ENCODE results near the gene CTBP1.

Gene CTBP1

DNA sequence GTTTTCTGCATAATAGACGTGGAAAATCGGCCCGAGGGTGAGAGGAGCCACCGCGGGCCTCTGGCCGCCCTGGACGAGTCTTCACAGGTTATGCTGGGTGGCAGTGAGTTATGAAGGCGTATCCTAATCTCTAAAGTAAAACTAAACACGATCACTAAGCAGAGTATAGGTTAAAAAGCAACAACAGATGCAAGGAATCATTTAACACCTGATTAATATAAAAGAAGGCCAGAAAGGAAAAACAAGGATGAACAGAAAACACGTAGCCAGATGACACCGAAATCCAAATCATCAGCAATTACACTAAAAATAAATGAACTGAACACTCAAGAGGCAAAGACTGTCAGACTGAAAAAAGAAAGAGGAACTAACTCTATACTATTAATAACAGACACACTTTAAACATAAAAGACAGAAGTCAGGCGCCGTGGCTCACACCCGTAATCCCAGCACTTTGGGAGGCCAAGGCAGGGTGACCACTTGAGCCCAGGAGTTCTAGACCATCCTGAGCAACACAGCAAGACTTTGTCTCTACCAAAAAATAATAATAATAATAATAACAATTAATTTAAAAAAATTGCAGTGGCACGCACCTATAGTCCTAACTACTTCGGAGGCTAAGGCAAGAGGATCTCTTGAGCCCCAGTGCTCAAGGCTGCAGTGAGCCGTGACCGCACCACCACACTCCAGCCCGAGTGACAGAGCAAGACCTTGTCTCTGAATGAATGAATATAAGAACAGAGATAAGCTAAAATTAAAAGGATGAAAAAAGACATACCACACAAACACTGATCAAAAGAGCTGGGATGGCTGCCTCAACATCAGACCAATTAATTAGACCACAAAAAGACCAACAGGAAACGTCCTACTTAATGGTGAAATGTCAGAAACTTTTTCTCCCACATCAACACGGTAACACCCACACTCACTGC is 30.0 kb downstream of the CTBP1 start:
- no peaks in the 10 kb centered on the region for H3K9me3 Mint-ChIP-seq
- H3K4me1 Mint-ChIP-seq, result peaks cover 42% of the 10 kb centered on the region
- DNase-seq (ENCODE audit: low spot score in 2 of 2) (no peak), ATAC-seq (no peak)
- H3K4me3 Mint-ChIP-seq, result peak overlapping the region; percentile 65
- H3K27ac Mint-ChIP-seq, result peak overlapping the region; percentile 87
- peaks cover 65% of the 10 kb centered on the region for H3K36me3 Mint-ChIP-seq

DNA sequence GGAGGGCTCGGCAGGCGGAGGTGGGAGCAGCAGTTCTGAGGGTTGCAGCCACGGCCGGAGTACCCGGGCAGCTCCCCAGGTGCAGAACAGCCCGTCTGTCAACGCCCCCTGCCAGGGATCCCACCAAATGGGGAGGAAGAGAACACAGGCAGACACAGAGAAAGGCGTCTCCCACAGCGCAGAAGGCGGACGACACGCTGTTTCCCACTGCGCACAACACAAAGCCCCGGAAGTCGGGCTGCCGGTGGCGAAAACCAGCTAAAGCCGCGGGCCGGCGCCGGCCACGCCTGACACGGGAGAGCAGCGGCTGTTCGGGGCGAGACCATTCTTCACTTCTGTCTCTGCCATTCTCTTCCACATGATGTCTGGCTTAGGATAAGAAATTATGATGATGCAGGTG is 31.6 kb downstream of the CTBP1 start:
- H3K27ac Mint-ChIP-seq, result peak overlapping the region; percentile 87
- peaks cover 40% of the 10 kb centered on the region for H3K4me1 Mint-ChIP-seq
- H3K4me3 Mint-ChIP-seq, result peak overlapping the region; percentile 65
- ATAC-seq (no peak), DNase-seq (ENCODE audit: low spot score in 2 of 2) (no peak)
- no peaks in the 10 kb centered on the region for H3K9me3 Mint-ChIP-seq
- peaks cover 74% of the 10 kb centered on the region for H3K36me3 Mint-ChIP-seq

DNA sequence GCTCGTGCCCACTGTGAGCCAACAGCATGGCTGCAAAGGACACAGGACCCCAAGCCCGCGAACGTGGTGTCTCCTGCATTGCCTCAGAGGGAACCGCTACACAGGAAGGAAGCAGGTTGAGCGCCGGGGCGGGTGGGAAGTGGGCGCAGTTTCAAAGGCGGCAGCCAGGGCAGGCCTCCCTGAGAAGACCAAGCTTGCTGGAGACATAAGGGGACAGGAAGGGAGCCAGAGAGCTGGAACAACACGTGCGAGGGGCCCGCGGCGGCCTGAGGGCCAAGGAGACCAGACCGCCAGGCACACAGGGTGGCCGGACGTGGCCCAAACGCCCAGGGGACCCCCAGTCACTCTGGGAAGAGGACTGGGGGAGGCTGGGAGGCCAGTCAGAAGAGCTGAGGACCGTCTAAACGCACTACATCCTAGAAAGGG is 32.0 kb downstream of the CTBP1 start:
- H3K4me1 Mint-ChIP-seq, result peaks cover 39% of the 10 kb centered on the region
- peaks cover 76% of the 10 kb centered on the region for H3K36me3 Mint-ChIP-seq
- H3K4me3 Mint-ChIP-seq, result peak overlapping the region; percentile 65
- peak; percentile 87 for ATAC-seq
- peak; percentile 49 to 81 for DNase-seq (ENCODE audit: low spot score in 2 of 2)
- H3K27ac Mint-ChIP-seq, result peak overlapping the region; percentile 87
- no peaks in the 10 kb centered on the region for H3K9me3 Mint-ChIP-seq

DNA sequence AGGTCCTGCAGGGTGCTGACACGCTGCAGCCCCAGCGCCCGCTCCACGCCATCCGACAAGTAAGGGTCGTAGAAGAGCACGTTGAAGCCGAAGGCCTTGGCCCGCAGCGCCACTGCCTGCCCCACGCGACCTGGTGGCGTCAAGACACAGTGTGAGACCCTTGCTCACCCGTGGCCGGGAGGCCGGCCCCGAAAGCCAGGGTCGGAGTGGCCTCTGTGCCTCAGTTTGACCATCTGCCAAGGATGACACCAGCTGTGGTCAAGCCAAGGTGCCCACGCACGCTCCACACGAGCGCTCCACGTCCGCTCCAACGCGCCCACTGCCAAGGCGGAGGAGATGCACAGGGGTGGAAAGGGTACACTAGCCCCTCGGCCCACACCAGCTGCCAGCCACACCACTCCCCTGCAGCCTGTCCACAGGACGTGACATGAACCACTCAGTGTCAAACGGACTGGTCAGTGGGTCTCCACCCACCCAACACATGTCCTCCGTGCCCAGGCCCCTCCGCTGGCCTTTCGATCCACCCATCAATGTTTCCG is 32.8 kb downstream of the CTBP1 start:
- ATAC-seq (no peak), DNase-seq (ENCODE audit: low spot score in 2 of 2) (no peak)
- Mint-ChIP-seq H3K36me3 (peaks cover 76% of the 10 kb centered on the region), H3K9me3 (no peaks in the 10 kb centered on the region), H3K27ac (peak overlapping the region; percentile 87), H3K4me1 (peaks cover 35% of the 10 kb centered on the region), H3K4me3 (peak overlapping the region; percentile 65)

DNA sequence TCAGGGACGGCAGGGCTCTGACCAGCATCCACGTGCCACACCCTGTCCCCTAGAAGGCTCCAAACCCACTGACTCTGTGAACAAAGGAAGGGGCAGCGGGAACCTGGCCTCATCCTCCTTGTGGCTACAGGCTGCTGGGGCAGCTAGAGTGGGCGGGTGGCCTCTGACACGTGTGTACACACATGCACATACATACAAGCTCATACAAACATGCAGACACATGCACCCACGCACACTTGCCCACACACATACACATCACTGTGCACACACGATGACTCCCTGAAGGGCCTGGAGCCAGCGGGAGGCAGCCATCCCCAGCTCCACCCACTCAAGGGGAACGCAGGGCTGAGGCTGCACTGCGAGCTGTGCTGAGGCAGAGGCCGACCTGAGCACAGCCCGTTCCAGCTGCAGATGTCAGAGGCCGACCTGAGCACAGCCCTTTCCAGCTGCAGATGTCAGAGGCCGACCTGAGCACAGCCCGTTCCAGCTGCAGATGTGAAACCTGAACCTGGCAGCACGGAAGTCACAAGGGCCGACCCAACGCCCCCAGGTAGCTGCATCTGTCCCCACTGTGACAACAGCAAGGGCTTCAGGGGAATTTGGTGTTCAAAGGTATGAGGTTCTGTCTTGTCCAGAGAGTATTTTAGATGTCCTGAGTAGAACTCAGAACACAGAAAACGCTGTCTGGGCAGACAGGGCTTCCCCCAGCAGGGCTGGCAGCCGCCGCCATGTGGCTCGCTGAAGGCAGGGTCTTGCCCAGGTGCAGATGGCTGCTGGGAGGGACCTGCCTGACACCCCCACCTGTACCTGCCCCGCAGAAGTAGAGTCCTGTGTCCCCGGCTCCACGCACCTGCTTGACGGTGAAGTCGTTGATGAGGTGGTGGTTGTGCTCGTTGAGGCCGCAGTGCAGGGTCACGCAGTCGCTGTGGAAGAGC is 33.5 kb downstream of the CTBP1 start:
- no peak overlapping the region for H3K4me3 Mint-ChIP-seq
- H3K9me3 Mint-ChIP-seq, result no peaks in the 10 kb centered on the region
- DNase-seq (ENCODE audit: low spot score in 2 of 2) (no peak), ATAC-seq (no peak)
- H3K36me3 Mint-ChIP-seq, result peaks cover 74% of the 10 kb centered on the region
- peaks cover 35% of the 10 kb centered on the region for H3K4me1 Mint-ChIP-seq
- H3K27ac Mint-ChIP-seq, result no peak overlapping the region

DNA sequence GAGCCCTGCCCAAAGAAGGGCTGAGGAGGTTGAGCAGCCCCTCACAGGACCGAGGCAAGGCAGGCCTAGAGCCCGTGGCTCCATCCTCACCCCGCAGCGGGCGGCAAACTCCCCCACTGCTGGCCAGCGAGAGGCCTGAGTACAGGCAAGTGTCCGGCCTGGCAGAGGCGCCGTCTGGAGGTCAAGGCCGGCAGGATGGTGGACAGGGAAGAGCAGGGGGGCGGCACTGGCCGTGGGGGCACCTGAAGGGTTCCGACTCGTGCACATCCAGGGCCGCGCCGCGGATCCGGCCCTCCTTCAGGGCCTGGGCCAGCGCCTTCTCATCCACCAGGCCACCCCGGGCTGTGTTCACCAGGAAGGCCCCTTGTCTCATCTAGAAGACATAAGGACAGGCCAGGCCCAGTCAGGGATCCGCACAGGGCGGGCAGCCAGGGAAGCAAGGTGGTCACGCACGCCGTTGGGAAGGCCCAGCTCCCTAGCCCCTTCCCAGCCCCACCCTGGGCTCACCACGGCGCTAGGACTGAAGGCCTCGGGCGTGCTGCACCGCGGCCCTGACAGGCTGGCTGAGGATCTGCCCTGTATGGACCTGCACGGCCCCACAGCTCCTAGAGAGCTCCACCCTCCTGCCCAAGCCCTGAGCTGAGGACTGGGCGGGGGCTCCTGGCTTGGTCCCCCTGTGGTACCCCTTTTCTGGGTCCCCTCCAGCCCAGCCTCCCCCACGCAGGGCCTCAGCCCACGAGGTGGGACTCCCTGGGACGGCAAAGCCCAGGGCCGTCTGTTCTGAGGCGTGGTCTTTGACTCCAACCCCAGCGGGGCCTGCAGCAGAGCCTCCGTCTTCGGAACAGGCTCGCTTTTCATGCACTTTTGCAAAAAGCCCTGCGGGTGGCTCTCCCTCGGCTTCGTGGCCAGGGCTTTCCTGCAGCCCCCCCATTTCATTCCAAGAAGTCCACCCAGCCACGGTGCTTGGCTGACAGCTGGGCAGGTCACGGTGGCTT is 34.5 kb downstream of the CTBP1 start:
- H3K4me1 Mint-ChIP-seq, result peaks cover 31% of the 10 kb centered on the region
- no peak for ATAC-seq

DNA sequence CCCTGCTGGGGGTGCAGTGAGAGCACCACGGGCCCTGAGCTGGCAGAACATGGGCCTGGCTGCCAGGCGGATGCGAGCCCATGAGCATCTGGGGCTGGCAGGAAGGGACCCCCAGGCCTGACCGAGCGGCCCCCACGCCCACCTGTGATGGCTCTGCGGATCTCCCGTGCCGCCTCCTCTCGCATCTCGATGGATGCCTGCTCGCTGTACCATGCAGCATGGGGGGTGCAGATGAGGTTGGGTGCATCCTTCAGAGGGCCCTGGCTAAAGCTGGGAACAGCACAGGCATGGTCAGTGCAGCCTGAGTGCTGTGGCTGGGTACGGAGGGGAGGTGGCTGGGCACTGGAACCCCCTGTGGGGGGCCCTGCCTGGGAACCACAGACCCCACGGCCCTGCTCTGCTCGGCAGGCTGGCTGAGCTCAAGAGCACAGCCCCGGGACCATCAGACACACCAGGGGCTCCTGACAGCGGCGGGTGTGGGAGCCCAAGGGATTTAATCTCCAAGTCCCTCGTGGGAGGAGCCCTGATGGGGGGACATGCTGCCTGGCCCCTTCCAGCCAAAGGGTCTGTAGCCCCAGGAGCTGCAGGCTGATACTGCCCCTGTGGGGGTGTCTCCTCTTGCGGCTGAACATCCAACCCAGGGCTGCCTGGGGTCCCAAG is 35.5 kb downstream of the CTBP1 start:
- no peak for DNase-seq (ENCODE audit: low spot score in 2 of 2)
- Mint-ChIP-seq H3K9me3 (no peaks in the 10 kb centered on the region), H3K27ac (no peak overlapping the region), H3K36me3 (peaks cover 55% of the 10 kb centered on the region), H3K4me1 (peaks cover 29% of the 10 kb centered on the region), H3K4me3 (no peak overlapping the region)
- ATAC-seq, result no peak

More for the DNA sequence above, 34.5 kb downstream of the CTBP1 start:
- DNase-seq (ENCODE audit: low spot score in 2 of 2), result no peak
- Mint-ChIP-seq H3K9me3 (no peaks in the 10 kb centered on the region), H3K4me3 (no peak overlapping the region), H3K36me3 (peaks cover 64% of the 10 kb centered on the region), H3K27ac (no peak overlapping the region)

DNA sequence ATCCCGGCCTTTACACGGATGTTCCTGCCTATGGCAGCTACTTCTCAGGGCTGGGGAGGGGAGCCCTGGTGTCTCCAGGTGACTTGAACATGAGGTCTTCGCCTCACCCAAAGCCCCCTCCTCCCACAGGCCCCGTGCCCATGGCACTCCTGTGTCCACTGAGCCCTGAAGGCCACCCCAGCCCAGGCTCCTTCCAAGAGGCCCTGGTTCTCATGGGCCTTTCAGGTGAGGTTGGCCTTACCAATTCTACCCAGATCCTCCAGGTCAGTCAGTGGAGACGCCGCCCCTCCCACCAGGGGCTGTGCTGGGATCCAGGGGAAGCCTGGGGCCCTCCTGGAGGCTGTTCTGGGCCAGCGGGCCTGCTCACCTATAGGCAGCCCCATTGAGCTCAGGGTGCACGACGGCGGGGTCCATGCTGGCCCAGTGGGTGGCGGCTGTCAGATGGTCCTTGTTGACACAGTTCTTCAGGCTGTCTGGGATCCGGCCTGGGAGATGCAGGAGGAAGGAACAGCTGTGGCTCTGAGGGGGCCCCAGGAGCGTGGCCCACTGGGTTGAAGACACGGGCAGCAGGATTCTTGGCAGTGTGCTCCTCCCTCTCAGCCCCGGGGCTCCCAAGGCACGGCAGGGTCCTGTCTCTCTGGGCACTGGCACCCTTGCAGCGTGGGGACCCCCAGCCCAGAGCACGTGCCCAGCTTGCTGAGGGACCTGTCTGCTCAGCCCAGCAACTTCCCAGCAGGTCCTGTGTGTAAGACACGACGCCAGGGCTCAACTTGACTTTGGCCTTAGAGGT is 36.2 kb downstream of the CTBP1 start:
- DNase-seq (ENCODE audit: low spot score in 2 of 2), result no peak
- H3K27ac Mint-ChIP-seq, result peak overlapping the region; percentile 23
- no peaks in the 10 kb centered on the region for H3K9me3 Mint-ChIP-seq
- peaks cover 47% of the 10 kb centered on the region for H3K36me3 Mint-ChIP-seq
- peaks cover 22% of the 10 kb centered on the region for H3K4me1 Mint-ChIP-seq
- no peak for ATAC-seq
- no peak overlapping the region for H3K4me3 Mint-ChIP-seq

DNA sequence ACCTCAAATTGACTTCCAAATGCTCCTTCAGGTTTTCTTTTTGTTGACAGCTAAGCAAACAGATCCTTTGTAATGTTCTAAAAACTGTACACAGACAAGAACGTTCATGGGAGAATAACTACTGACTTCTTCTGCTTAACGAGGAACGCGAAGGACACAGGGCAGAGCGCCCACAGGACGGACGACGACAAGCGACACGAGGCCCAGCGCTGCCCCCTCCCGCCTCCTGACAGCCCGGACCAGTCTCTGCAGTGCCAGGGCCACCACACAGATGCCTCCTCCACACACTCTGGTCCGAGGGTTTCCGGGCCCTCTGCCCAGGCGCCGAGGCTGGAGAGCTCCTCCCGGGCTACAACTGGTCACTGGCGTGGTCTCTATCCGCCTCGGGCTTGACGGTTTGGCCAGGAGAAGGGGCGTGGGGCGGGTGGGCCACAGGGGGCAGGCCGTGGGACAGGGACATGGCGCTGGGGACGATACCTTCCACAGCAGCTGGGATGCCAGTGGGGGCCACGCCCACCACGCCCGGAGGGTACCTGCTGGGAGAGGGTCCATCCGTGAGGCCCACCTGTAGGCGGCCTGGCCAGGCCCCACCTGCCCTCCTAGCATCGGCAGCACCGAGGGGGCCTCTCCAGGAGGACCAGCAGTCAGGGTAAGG is 36.9 kb downstream of the CTBP1 start:
- DNase-seq (ENCODE audit: low spot score in 2 of 2) (no peak), ATAC-seq (no peak)
- Mint-ChIP-seq H3K4me1 (peaks cover 15% of the 10 kb centered on the region), H3K36me3 (peaks cover 44% of the 10 kb centered on the region), H3K9me3 (no peaks in the 10 kb centered on the region), H3K27ac (peak overlapping the region; percentile 74), H3K4me3 (no peak overlapping the region)

DNA sequence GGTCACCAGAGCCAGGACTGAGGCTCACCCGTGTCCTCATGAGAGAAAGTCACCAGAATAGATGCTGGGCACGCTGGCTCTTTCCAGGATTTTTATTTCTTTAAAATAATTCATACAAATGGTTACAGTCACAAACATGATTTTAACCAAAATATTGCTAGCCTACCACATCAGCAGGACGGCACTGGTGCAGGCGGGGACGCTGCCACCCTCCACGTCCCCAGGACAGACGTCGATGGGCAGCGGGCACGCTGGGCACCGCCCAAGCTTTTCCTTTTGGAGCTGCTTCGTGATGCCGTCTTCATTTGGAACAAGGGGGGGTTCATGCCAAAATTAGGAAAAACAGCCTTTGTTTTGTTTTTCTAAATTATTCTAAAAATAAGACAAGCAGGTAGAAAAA is 37.6 kb downstream of the CTBP1 start:
- peak overlapping the region; percentile 74 for H3K27ac Mint-ChIP-seq
- ATAC-seq (no peak), DNase-seq (ENCODE audit: low spot score in 2 of 2) (no peak)
- peaks cover 9% of the 10 kb centered on the region for H3K4me1 Mint-ChIP-seq
- H3K9me3 Mint-ChIP-seq, result no peaks in the 10 kb centered on the region
- H3K36me3 Mint-ChIP-seq, result peaks cover 37% of the 10 kb centered on the region
- no peak overlapping the region for H3K4me3 Mint-ChIP-seq

DNA sequence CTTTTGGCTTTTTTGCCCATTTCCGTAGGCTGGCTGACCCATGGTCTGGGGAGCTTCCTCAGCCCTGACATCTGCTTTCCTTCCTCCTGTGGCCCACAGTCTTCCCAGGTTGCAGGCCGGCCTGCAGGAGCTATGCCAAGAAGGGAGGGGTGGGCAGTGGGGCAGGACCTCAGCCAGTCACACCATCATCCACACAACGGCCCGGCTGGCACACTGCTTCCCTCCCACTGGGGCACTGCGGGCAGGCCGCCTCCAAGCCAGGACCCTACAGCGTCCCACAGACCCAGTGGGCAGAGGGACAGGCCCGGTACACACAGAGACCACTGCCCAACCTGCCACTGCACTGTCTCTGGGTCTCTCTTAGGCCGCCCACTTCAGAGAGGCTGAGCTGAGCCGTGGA is 38.0 kb downstream of the CTBP1 start:
- H3K36me3 Mint-ChIP-seq, result peaks cover 37% of the 10 kb centered on the region
- H3K4me3 Mint-ChIP-seq, result no peak overlapping the region
- no peak for DNase-seq (ENCODE audit: low spot score in 2 of 2)
- H3K9me3 Mint-ChIP-seq, result no peaks in the 10 kb centered on the region
- peaks cover 8% of the 10 kb centered on the region for H3K4me1 Mint-ChIP-seq
- no peak for ATAC-seq
- H3K27ac Mint-ChIP-seq, result peak overlapping the region; percentile 74

DNA sequence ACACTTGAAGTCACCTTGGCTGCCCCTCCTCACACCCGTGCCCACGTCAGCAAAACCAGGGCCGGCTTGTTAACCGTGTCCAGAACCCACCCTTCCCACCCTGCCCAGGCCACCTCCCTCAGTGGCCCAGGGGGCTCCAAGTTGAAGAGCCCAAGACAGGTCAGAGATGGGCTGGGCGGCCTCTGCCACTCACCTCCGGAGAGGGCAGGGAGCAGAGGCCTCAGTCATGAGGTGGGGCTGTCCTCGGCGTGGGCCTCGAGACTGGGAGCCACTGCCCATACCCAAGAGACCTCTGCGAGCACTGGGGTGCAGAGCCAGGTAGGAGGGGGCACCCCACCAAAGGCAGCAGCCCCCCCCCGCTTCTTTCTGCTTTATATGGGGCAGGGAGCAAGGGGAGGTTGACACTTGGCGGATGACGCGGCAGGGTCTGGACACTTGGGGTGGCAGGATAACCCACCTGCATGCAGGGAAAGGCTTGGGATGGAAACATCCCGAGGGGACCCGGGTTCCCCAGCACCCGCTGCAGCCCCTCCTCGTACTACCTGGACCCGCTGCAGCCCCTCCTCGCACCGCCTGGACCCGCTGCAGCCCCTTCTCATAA is 38.6 kb downstream of the CTBP1 start:
- Mint-ChIP-seq H3K4me1 (peaks cover 8% of the 10 kb centered on the region), H3K27ac (no peak overlapping the region), H3K36me3 (peaks cover 35% of the 10 kb centered on the region), H3K4me3 (no peak overlapping the region), H3K9me3 (no peaks in the 10 kb centered on the region)
- ATAC-seq, result no peak
- DNase-seq (ENCODE audit: low spot score in 2 of 2), result no peak

DNA sequence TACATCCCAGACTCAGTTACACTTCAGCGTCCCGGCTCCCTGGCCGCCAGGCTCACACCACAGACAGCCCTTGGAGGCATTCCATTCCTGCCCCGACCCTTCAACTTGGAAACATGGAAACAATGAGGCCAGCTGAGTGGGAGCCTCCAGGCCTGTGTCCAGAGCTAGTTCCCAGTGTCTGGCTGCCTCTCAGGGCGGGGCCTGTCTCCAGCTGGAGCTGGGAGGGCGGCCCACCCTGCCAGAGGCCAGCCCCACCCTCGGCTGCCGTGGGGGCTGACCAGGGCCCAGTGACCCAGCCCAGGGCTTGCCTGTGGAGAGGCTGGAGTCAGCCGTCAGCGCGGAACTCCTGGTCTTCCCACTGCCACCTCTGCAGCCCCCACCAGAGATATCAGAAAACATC is 39.1 kb downstream of the CTBP1 start:
- Mint-ChIP-seq H3K4me3 (no peak overlapping the region), H3K36me3 (peaks cover 30% of the 10 kb centered on the region), H3K9me3 (no peaks in the 10 kb centered on the region), H3K4me1 (peaks cover 13% of the 10 kb centered on the region), H3K27ac (peak overlapping the region; percentile 68)
- DNase-seq (ENCODE audit: low spot score in 2 of 2) (no peak), ATAC-seq (no peak)
